Bronchial epithelial cell (primary cell): Measurements from ENCODE around the gene SORCS2. TPM values are rescaled to one million over a fixed set of nuclear protein-coding genes. Genes with fewer than 3 reads are reported as not detected.
A peak's percentile ranks its signal among the peaks of the same experiment; 100 is the strongest.

Experiments used
- DNase-seq: peaks from one replicate; pipeline ENCODE4 v3.0.0-alpha.2; 2010; ENCODE audit warnings: low read depth
- FAIRE-seq: peaks from 2 replicates; lab custom pipeline; 2011; peaks lifted over from hg19 to GRCh38; lab: Jason Lieb, UNC
- H3K27me3 ChIP-seq: 2 replicates; pipeline ENCODE4 v1.5.1; 2011; ENCODE audit warnings: low read length; ENCODE audit not compliant: control insufficient read depth, insufficient read depth
- H3K36me3 ChIP-seq: 2 replicates; pipeline ENCODE4 v1.5.1; 2011; ENCODE audit warnings: low read length; ENCODE audit not compliant: control insufficient read depth, insufficient read depth
- H3K4me3 ChIP-seq: 2 replicates; pipeline ENCODE4 v1.5.1; 2011; ENCODE audit warnings: mild to moderate bottlenecking, low read depth, low read length, control low read depth
- total RNA-seq: library from RNA; depleted of rRNA; stranded (reverse); fragments of >200 nt; gene quantifications from 2 replicates; pipeline ENCODE4 v1.2.1, GENCODE V29; 2014
- TF ChIP-seq, protein P1 (sequence below): IDR thresholded peaks from 2 replicates; pipeline ENCODE4 v1.5.1; 2011; ENCODE audit warnings: mild to moderate bottlenecking, moderate library complexity, low read length, control low read depth, inconsistent platforms; ENCODE audit not compliant: insufficient read depth, severe bottlenecking

The SORCS2 gene
- total RNA-seq, 1 donor from 2014 or later = under 0.01 TPM

DNA sequence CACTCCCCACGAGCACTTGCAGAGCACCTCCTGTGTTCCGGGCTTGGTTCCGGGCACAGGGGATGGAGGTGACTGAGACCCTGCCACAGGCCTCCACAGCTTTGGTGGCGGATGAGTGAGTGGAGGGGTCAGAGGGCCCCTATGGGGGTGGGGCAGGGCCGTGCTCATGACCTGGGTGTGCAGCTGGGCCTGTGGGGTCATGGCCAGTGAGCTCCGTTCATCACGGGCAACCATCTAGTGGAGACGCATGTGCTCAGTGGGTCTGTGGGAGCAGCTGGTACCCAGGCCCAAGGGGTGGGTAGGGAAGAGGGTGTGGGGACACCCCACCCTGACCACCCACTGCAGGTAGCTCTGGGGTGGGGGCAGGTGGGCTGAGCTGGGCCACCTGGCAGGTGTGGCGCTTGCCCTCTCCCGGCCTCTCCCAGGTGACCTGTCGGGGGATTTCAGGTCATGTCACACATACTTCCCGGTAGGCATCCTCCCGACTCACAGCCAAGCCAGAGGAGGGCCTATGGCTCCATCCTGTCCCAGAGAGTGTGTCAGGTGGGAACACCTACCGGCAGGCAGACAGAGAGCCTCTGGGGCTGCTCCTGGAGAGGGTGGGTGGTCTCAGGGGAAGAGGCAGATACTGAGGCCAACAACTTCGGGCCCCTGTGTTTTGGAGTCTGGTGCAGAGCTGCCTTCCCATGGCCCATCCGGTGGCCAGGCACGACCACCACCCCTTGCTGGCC is 238.8 kb downstream of the SORCS2 start:
- Histone ChIP-seq H3K4me3 (no peak overlapping the region), H3K27me3 (no peaks in the 10 kb centered on the region), H3K36me3 (no peaks in the 10 kb centered on the region)
- FAIRE-seq (no peak), DNase-seq (no peak)
- TF ChIP-seq, protein P1, sequence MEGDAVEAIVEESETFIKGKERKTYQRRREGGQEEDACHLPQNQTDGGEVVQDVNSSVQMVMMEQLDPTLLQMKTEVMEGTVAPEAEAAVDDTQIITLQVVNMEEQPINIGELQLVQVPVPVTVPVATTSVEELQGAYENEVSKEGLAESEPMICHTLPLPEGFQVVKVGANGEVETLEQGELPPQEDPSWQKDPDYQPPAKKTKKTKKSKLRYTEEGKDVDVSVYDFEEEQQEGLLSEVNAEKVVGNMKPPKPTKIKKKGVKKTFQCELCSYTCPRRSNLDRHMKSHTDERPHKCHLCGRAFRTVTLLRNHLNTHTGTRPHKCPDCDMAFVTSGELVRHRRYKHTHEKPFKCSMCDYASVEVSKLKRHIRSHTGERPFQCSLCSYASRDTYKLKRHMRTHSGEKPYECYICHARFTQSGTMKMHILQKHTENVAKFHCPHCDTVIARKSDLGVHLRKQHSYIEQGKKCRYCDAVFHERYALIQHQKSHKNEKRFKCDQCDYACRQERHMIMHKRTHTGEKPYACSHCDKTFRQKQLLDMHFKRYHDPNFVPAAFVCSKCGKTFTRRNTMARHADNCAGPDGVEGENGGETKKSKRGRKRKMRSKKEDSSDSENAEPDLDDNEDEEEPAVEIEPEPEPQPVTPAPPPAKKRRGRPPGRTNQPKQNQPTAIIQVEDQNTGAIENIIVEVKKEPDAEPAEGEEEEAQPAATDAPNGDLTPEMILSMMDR = no peak

DNA sequence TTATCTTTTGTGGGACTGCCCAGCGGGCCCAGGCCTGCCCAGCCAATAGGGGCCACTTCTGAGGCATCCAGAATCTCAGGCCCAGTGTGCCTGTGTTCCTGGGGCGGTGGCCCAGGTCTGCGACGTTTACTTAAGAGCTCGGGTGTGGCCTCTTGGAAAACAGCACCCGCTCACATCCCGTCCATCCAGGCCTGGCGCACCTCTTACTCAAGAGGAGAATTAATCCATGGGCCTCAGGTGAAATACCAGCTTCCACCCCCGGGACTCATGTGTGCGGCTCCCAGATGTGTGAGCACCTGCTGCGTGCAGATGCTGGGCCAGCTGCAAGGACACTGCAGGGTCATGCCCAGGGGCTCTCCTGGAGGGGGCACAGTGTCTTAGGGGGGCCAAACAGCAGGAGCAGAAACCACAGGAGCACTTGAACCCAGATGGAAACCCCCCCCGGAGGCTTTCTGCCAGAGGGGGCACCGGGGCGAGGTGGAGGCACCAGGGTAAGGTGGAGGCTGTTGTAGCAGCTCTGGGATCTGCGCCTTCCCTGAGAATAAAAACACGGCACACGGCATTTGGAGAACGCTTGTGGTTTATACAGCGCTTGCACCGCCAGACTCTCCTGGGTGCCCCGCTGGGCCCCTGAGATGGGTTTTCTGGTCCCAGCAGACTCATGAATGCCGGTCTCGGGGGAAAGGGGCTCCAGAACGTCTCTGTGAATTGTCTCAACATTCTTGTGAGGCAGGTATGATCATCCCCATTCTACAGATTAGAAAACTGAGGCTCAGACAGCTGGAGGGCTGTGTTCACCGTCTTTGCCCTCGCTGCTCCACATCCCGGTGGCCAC is 239.6 kb downstream of the SORCS2 start:
- FAIRE-seq (no peak), DNase-seq (peak; percentile 34)
- TF ChIP-seq, protein P1 = no peak
- Histone ChIP-seq H3K4me3 (no peak overlapping the region), H3K27me3 (no peaks in the 10 kb centered on the region), H3K36me3 (no peaks in the 10 kb centered on the region)

DNA sequence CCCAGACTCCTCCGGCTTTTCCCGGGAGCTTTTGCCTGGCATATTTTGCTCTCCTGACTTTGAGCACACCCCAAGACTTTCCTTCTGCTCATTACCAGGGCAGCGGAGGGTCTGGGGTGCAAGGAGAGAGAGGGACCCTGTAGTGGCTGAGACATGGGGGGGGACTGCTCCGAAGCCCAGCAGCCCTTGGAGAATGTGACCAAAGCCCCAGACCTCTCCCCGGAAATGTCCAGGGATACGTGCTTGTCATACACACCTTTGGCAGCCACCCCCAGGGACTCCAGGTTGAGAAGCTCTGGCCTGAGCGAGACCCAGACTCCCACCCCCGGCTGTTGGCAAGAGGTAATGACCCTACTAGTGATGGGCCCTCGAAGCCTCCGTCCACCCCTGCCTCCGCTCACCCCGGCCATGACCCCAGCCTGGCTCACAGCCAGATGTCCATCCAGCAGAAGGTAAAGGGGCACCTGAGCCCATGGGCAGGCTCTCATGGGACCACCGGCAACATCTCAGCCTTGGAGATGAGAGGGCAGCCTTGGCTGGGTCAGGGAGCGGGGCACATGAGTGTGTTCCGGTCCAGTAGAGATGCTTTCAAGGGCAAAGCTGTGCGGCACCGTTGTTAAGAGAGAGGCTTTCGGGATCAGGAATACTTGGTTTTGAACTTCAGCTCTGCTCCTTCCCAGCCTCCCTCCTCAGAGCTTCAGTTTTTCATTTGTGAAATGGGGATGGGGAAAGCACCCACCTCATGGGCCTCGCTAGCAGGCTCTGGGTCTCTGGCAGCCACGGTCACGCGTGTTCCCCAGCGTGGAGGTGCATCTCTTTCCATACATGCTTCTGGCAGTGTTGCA is 240.4 kb downstream of the SORCS2 start:
- DNase-seq (no peak), FAIRE-seq (no peak)
- TF ChIP-seq, protein P1 = no peak
- Histone ChIP-seq H3K36me3 (no peaks in the 10 kb centered on the region), H3K27me3 (no peaks in the 10 kb centered on the region), H3K4me3 (no peak overlapping the region)

DNA sequence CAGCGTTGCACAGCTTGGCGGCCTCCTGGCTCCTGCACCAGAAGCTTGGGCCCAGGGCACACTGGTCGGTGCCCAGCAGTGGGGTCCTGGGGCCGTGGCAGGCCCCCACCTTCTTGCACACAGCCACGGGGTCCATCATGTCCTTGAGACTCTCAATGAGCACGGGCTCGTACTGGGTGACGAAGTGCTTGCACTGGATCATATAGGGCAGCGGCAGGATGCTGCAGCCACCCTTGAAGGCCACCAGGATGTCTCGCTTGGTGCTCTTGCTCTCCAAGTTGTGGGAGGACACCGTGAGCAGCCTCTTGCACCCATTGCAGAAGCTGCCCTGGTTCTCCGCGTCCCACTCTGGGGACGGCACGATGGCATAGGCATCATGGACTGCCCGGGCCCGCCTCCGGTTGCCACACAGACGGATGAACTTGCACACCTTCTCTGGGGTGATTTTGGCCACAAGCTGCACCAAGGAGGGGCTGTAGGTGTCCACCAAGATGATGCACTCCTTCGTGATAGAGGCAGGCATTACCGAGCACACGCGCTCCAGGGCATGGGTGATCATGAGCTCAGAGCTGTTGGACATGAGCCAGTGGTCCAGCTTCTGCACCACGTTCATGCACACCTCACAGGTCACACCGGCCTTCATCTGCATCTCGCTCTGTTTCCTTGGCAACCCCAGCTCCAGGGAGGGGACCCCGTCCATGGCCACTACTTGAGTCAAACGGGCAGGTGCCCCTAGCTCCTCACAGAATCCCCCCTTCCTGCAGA is 241.2 kb downstream of the SORCS2 start:
- Histone ChIP-seq H3K4me3 (no peak overlapping the region), H3K27me3 (no peaks in the 10 kb centered on the region), H3K36me3 (no peaks in the 10 kb centered on the region)
- no peak for FAIRE-seq
- TF ChIP-seq, protein P1 = no peak
- DNase-seq = no peak

DNA sequence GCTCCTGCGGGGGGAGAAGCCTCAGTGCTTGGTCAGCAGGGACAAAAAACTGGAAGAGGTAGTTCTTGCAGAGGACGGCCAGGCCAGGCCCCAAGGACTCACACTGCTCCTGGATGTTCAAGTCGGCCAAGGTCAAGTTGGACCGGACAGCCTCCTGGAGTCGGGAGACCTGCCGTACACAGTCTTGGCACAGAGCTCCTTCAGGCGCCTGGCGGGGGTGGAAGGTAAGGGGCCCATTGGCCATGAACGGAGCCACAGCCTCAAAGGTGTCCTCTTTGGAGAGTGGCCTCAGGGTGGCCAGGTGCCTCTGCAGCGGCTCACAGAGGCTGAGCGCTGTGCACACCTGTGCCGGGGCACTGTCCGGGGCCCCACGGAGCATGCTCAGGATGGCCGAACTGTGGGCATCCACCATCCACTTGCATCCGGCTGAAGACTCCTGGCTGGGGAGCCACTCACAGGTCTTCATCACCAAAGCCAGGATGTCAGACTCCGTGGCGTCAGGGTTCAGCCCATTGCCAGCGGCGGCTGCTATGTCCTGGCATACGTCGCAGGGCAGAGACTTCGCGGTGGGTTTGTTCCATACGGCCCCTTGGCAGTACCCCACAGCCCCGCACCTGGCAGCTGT is 241.9 kb downstream of the SORCS2 start:
- H3K4me3 ChIP-seq = no peak overlapping the region
- H3K36me3 ChIP-seq = no peaks in the 10 kb centered on the region
- TF ChIP-seq, protein P1 = no peak
- FAIRE-seq (no peak), DNase-seq (no peak)
- no peaks in the 10 kb centered on the region for H3K27me3 ChIP-seq
